NCI-H2107 (cell line): ENCODE data around the gene BMP8A.

Experiments
- DNase-seq: peaks from one replicate; lab custom pipeline; 2025; lab: John Stamatoyannopoulos, UW

The BMP8A gene

DNA sequence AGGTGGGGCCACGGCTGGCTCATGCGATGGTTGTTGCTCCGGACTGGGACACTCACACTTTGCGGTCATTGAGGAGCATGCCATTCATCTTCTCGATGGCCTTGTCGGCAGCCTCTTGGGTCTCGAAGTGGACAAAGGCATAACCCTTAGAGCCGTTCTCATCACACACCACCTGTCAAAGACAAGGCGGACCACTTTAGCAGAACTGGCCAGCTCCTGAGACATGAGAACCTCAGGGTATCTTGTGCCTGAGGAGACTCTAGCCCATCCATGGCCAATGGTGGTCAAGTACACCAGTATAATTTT is 79.7 kb downstream of the BMP8A start:
- no peak for DNase-seq

DNA sequence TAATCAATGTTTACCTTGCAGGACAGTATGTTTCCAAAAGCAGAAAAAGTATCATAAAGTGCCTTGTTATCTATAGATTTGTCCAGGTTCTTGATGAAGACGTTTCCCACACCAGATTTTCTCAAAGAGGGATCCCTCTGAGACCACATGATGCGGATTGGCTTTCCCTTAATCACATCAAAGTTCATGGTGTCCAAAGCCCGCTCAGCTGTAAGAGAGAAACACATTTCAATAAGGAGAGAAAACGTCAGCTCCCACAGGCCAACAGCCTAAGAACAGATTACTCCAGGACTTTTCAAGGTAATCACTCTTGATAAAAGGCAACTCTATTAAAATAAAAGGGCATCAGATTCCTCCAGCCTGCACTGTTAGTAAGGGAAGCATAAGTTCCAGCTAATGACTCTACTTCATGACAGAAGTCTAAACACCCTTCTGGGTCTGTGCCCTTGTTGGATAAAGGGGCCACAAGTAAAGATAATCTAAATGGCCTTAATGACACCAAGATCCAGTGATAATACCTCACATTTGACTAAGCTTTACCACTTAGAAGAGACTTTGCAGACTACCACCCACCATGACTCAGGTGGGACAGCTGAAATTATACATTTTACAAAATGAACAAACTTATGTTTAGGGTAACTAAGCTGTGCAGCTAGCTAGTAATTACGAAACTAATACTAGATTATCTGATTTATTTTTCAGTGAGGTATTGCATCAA is 81.1 kb downstream of the BMP8A start:
- DNase-seq: no peak

DNA sequence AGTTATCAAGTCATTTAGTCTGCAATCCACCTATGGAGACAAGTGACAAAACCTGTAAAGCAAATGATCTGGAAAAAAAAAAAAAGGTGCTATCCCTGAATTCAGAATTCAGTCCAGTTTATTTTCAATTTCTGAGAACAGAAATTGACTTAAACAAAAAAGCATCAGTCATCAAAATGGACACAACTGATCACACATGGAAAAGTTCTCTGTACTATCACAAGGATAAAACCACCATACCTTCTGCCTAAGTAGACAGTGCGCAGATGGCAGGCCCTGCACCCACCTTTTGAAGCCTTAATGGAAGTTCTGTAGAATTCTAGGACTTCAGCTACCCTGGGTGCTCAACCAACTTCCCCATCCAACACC is 81.6 kb downstream of the BMP8A start:
- no peak for DNase-seq

DNA sequence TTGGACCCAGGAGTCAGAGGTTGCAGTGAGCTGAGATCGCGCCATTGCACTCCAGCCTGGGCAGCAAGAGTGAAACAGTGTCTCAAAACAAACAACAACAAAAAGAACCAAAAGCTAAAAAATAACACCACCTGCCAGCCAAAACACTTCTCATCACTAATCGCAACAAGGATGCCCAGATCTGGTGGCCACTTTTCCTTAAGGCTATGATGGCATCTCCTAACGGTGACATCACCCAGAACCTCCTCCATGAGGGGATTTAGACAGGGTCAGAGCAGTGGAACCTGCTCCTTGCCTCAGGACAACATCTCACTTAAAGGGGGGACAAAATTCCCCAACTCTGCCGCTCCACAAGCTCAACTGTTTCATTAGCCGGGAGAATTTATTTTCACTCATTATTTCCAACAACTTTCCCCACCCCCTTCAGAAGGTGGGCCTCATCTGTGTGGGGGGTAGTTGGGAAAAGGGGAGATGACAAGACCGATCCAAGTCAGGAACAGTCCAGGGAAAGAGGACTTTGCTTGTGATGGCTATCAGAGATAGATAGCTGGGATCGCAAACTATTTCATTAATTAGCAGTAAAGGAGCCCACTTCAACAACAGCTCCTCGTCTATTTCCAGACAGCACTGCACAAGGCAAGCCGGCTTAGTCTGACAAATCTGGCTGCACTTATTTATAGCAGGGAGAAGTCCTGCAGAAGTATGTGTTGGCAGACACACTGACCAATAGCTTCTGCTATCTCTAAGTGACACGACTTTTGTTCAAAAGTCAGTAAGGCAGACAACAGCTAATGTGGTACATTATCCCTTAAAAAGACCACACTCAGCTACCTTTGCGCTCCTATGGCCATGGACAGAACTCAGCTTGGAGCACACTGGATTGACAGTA is 82.5 kb downstream of the BMP8A start:
- no peak for DNase-seq

DNA sequence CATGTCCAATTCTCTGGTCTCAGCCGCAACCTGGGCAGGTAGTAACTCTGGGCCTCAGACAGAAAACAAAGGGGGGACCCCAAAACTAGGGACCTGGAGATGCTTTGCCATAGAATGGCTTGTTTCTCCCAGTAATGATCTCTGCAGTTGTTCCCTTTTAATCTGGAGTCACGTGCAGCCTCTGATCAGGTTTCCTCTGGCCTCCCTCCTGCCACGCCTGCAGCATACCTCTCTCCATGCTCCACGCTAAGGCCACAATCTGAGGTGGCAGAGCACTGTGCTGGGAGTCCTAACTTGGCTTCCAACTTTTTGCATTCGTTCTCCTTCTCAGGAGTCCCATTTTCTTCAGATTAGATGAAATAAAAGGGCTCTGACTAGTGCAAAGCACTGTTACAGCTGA is 83.2 kb downstream of the BMP8A start:
- DNase-seq: peak; percentile 98
